D721Med (cell line): ENCODE measurements around the gene TET1.
"Not testable (repeated sequence)": the region's sequence is repeated elsewhere in the genome, so short reads cannot be mapped to it uniquely, and the experiment has no call there.

Source experiments
- DNase-seq: peaks from one replicate; pipeline ENCODE4 v3.0.0; 2011; ENCODE audit warnings: low spot score; ENCODE audit not compliant: insufficient read length
- FAIRE-seq: peaks from 2 replicates; lab custom pipeline; 2011; peaks lifted over from hg19 to GRCh38; lab: Jason Lieb, UNC
- TF ChIP-seq, protein P1 (sequence below): IDR thresholded peaks from 2 replicates; pipeline ENCODE4 v1.5.1; 2012; ENCODE audit warnings: mild to moderate bottlenecking, control low read depth; ENCODE audit not compliant: insufficient read depth; ENCODE audit errors: missing control alignments

The TET1 gene

DNA sequence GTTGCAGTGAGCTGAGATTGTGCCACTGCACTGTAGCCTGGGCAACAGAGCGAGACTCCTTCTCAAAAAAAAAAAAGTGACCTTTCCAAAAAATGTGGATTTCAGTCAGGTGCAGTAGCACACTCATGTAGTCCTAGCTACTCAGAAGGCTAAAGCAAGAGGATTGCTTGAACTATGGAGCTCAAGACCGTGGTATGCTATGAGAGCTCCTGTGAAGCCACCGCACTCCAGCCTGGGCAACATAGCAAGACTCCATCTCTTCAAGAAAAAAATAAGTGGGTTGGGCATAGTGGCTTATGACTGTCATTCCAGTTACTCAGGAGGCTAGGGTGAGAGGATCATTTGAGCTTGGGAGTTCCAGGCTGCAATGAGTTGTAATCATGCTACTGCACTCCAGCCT is 51.1 kb downstream of the TET1 start:
- FAIRE-seq, result no peak
- DNase-seq, result no peak
- TF ChIP-seq, protein P1, sequence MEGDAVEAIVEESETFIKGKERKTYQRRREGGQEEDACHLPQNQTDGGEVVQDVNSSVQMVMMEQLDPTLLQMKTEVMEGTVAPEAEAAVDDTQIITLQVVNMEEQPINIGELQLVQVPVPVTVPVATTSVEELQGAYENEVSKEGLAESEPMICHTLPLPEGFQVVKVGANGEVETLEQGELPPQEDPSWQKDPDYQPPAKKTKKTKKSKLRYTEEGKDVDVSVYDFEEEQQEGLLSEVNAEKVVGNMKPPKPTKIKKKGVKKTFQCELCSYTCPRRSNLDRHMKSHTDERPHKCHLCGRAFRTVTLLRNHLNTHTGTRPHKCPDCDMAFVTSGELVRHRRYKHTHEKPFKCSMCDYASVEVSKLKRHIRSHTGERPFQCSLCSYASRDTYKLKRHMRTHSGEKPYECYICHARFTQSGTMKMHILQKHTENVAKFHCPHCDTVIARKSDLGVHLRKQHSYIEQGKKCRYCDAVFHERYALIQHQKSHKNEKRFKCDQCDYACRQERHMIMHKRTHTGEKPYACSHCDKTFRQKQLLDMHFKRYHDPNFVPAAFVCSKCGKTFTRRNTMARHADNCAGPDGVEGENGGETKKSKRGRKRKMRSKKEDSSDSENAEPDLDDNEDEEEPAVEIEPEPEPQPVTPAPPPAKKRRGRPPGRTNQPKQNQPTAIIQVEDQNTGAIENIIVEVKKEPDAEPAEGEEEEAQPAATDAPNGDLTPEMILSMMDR, result no peak

DNA sequence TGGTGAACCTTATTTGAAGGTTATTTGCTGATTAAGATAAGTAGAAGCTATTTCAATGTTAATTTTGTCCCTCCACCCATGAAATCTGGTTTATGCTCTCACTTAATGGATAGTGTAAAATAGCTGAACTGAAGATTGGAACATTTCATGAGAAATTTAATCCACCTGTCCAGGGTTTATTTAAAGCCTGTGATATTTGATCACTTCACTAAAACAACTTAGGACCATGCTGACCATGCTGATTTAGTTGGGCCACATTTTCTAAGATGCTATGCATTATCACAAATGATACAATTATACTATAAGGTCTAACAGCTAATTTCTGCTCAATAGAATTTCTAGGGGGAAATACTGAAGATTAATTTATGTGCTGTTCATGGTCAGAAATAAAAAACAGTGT is 53.8 kb downstream of the TET1 start:
- DNase-seq, FAIRE-seq: not testable (repeated sequence)

- not testable (repeated sequence) for FAIRE-seq, DNase-seq
Observed at GRCh38 chr10:68617691-68618090, 57.6 kb downstream of the TET1 start.

- TF ChIP-seq, protein P1, result no peak
- FAIRE-seq (no peak), DNase-seq (no peak)
Observed at GRCh38 chr10:68618234-68618633, 58.1 kb downstream of the TET1 start.

DNA sequence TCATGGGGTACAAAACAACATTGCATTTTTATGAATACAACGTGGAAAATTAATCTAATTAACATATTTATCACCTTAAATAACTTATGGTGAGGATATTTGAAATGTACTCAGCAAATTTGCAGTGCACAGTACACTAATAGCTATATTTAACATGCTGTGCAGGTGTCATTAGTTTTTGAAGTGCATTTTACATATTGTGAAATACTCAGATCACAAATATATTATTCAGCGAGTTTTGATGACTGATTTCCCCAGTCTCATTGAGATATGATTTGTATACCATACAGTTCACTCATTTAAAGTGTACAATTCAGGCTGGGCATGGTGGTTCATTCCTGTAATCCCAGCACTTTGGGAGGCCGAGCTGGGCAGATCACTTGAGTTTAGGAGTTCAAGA is 59.5 kb downstream of the TET1 start:
- FAIRE-seq (no peak), DNase-seq (no peak)
- TF ChIP-seq, protein P1, result no peak

GRCh38 chr10:68625316-68625921 is 65.3 kb downstream of the TET1 start:
- no peak for FAIRE-seq
- DNase-seq, result no peak
- TF ChIP-seq, protein P1, result no peak

DNA sequence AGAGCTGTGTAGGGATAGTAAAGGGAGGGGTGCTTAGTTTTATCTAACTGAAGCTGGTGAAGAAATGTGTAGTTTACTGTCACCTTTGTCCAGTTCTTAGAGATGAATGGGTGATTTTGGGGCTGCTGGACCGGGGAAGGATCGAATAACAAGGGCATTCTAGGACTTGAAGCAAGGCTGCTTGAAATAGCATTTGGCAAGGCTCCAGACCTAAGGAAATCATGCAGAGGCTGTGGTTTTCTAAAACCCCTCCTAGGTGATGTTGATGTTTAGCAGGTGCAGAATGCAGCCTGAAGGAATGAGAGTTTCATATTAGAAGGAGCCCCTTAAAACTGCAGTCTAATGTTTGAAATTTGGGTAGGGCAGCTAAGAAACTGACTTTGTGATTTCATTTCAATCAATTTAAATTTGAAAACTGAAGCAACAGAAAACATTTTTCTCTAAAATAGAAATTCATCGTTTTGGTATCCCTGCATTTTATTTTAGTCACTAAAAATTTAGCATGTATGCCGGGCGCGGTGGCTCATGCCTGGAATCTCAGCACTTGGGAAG is 68.5 kb downstream of the TET1 start:
- FAIRE-seq (no peak), DNase-seq (no peak)
- TF ChIP-seq, protein P1, result no peak

- FAIRE-seq, DNase-seq: not testable (repeated sequence)
Observed at GRCh38 chr10:68632271-68632560, 72.1 kb downstream of the TET1 start.

GRCh38 chr10:68633281-68633680 is 73.1 kb downstream of the TET1 start:
- DNase-seq (no peak), FAIRE-seq (no peak)
- TF ChIP-seq, protein P1, result no peak
